NCI-H2029 treated with DMSO at 0.1 percent for 48 hours (cell line): ENCODE results near the gene NEO1.
A peak's percentile ranks its signal among the peaks of the same experiment; 100 is the strongest.

ENCODE experiments used
- DNase-seq: peaks from one replicate; lab custom pipeline; 2025; lab: John Stamatoyannopoulos, UW

Gene NEO1

DNA sequence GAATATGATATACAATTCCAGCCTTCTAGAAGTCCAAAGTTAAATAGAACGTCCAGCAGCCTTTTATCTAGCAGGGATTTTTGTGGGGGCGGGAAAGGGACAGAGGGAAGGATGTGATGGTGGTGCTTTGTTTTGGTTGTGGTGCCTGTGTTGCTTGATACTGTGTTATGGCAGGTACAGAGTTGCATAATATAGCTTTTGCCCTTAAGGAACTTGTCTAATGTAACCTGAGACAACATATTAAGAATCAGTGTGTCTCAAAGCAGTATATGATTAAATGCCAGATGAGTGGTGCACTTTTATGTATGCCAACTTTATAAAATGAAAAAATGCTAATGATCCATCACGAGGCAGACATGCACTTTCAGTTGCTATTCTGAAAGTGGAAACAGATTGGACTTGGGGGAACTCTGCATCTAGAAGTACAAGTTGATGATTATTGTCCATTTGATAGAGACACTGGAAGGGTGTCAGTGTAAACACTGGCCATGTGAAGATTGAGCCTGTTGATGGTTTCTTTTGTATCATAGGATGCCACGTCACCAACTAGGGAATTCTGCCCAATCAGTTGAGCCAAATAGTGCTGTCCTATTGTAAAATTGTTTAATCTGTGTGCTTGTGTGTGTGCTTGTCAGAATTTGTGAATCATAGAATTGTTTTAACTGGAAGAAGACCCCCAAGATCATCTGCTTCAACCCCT lies 23.0 kb downstream of the NEO1 start:
- DNase-seq: no peak

DNA sequence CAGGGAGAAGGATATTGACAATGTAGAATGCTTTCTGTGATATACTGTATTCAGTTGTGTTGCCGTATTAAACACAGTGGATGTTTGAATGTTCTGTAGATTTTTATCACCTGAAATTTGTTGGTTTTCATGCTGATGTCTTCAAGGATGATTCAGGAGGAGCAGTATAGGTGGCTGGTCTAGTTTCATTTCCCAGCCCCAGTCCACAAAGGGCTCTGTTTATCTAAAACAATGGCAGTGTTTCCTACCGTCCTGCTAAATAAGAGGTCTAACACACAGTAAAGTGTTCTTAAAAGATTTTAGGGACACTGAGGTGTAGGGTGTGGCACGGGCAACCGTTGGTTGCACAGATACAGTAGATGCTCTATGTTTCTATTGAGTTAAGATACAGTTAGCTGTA lies 26.0 kb downstream of the NEO1 start:
- no peak for DNase-seq

DNA sequence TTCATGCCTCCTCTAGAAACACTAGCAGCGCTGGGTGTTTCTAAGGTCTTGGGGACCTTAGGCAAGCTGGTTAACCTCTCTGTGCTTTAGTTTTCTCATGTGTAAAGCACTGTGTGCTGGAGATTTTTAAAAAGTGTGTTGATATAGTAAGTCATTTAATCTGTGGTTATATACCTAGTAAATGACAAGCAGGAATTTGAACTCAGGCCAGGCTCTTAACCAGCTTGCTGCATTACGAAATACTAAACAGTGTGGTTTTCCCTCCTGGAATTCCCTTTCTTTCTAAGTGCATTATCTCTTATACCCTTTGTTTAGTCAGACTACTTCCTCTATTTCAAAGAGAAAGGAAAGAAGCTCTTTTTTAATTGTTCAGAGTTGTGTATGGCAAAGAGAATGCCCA lies 26.5 kb downstream of the NEO1 start:
- peak; percentile 3 for DNase-seq

DNA sequence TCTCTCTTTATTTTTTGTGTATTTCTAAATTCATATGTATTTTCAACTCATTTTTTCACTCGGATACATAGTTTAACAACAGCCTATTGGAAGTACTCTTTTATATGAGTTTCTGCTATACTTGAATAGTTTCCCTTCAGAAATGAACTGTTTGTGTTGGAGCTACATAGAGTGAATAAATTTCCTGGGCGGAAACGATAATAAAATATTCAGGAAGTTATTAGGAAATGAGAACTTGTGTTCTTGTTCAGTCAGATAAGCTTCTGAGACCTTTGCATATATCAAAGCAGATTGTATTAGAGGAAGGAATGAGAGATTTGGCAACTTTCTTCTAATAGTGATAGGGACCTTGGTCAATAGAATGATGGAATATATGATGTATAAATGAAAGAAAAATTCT lies 27.3 kb downstream of the NEO1 start:
- no peak for DNase-seq

DNA sequence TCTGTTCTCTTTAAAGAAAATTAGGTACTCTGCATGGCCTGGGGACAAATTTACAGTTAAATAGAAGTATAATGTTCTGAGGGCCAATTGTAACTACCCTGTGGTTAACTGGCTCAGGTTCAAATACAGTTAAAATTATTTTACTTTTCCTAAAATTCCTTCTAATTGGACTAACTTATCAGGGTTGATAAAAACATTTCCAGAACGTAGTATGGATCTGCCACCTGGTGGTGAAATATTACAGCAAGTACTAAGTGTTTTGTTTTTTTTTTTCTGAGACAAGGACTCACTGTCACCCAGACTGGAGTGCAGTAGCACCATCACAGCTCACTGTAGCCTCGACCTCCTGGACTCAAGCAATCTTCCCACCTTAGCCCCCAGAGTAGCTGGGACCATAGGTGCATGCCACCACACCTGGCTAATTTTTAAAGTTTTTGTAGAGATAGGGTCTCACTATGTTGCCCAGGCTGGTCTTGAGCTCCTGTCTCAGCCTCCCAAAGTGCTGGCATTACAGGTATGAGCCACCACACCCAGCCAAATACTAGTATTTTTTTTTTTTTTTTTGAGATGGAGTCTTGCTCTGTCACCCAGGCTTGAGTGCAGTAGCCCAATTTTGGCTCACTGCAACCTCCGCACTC lies 29.2 kb downstream of the NEO1 start:
- no peak for DNase-seq

DNA sequence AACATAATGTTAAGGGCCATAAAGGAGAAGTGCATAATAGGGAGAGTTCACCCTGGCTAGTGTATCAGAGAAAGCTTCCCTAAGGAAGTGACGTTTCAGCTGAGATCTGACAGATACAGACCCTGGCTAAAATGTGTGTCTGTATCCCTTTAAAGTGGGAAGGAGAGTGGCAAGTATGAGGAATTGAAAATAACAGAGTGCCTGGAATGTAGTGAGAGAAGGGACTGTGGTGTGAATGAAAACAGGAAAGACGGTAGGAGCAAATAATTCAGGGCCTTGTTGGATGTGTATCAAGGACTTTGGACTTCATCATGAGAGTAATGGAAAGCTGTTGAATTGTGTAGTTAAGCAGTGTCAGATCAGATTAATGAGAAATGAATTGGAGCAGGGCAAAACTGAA lies 30.5 kb downstream of the NEO1 start:
- DNase-seq: no peak

DNA sequence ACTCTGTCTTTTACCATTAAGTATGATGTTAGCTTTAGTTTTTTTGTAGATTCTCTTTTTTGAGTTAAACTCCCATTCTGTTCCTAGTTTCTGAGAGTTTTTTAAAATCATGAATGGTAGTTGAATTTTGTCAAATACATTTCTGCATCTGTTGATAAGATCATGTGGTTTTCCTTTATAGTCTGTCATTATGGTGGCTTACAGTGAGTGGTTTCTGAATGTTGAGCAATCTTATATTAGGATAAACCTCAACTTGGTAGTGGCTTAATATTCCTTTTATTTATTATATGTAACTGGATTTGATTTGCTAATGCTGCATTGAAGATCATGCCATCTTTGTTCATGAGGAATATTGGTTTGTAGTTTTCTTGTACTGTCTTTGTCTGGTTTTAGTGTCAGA lies 34.8 kb downstream of the NEO1 start:
- no peak for DNase-seq

DNA sequence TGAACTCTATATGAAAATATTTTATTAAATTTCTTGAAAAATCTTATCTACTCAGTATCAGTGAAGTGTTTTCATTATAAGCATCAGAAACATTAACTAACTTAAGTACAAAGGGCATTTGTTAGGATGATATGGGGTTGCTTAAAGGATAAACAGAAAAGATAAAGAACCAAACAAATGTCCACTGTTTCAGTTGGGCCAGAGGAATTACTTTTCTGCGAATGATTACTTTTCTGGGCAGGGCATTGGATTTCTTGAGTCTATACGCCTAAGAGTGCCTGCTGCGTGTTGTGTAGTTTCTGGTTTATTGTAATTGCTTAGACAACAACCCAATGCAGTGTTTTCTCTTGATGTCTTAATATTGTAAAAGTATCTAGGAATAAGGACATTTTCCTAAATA lies 52.8 kb downstream of the NEO1 start:
- DNase-seq: no peak

DNA sequence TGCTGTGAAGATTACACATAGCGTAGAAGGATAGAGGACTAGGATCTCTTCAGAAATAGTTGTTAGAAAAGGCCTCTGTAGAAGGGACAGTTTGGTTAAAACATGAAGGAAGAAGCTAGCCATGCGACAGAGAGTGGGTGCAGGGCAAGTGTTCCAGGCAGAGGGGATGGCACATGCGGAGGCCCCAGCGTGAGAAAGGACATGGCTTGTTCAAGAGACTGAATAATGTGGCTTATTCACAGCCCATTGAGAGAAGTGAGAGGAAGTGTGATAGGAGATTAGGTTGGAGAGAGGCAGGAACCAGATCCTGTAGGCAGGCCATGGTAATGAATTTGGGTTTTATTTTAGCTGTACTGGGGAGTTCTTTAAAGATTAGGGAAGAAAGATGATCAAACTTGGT lies 56.4 kb downstream of the NEO1 start:
- no peak for DNase-seq

DNA sequence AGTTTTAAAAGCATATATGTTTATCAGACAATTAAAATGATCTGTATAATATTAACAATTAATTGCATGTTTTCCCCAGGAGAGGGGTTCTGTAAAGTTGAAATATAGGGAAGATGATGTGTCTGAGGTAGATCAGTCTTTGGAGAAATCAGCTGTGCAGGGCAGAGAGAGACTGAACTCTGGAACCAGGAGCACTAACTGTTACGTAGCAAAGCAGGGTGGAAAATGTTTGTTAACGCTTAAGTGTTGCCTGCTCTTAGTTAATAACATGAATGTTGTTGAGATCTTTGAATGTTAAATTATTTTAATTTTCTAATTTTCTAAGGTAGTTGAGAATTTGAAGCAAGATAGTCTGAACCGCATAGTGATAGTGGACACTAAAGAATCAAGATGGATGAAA lies 57.5 kb downstream of the NEO1 start:
- no peak for DNase-seq

DNA sequence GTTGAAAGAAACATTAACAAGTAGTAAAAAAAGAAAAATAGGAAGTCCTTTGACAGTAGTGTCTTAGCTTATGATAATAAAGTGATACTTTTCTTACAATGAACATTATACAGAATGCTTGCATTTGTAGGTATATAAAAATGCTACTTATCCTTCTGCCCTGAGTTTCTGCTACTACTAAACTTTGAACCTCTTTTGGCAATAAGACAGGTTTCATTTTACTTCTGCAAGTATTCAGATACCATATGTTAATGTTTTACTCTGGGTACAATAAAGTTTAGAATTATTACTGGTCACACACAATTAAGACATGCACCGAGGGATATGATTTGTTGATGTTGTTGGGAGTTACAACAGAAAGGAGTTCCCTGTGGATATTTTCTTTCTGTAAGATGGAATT lies 57.9 kb downstream of the NEO1 start:
- DNase-seq: no peak

DNA sequence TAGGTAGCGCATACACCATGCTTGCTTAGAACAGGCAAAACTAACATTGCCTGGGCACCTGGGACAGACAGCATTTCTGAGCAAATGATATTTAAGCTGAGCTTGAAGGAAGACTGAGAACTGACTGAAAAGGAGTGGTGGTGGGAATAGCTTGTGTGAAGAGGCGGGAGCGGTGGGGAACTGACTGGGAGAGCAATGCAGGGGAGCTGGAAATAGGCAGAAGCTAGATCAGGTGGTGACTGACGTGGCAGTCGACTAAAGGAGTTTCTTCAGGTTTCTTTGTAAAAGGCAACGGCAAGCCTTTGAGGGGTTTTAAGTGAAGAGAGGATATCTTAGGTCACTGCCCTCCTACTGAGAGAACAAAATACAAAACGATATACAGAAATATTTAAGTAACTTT lies 61.8 kb downstream of the NEO1 start:
- no peak for DNase-seq

DNA sequence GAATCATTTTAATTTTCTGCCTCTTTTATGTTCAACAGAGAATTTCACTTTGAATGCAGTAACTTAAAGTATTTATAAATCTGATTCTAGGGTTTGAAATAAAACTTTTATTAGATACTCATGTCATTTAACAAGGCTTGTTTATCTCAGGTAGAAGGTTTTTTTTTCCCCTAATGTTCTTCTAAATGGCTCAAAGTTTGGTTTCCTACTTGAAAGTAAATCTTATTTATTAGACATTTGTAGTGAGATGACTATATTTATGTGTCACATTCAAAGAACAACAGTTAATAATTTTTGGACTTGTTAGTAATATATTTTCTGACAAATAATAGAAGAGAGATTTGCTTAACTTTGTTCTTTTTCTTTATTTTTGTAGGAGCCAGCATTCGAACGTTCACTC lies 63.9 kb downstream of the NEO1 start:
- DNase-seq: no peak

DNA sequence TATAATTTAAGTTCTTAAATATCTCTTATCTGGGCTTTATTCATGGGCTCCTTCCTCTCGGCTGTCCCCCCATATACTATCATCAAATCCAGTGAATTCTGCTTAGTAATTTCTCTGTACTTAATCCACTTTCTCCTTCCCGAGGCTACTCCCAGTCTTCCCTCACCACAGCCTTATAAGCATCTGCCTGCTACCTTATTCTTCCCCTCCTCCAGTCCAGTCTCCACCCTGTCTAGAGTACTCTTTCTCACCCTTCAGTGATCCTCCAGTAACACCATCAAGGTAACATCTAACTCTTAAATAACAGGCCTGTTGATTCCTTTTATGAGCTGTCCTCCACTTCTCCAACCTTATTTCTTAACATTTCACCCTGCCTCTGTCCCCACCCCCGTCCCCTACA lies 65.8 kb downstream of the NEO1 start:
- no peak for DNase-seq

DNA sequence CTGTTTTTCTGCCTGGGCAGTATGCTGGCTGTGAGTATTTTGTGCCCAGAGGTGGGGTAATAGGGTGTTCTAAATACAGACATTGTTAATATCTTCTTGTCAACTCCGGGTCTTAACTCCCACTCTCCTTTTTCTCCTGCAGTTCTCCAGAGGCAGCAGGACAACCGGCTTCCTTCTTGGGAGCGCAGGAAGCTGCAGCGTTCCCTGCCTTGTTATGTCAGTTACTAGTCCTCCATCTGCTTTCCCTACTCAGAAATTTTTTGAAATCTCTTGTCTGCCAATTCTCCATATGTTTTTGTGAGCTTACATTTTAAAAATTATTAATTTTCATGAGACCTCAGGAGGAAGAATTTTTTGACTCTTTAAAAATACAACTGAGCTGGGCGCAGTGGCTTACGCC lies 67.2 kb downstream of the NEO1 start:
- no peak for DNase-seq

DNA sequence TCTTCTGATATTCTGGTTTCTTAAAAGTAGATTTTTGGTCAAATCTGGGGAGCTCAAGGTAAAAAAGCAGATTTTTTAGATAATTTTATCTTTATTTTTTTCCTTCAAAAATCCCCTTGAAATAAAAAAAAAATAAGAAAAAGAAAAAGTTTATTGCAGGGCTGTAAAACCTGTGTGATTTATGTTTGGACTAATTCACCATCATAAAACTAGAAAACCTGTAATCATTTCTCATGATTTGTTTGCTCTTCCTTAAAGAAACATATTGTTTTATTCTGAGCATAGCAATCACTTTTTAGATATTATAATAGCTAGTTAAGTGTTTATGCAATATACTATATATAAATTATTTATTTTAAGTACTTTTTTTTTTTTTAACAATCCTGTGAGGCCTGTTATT lies 68.0 kb downstream of the NEO1 start:
- no peak for DNase-seq

DNA sequence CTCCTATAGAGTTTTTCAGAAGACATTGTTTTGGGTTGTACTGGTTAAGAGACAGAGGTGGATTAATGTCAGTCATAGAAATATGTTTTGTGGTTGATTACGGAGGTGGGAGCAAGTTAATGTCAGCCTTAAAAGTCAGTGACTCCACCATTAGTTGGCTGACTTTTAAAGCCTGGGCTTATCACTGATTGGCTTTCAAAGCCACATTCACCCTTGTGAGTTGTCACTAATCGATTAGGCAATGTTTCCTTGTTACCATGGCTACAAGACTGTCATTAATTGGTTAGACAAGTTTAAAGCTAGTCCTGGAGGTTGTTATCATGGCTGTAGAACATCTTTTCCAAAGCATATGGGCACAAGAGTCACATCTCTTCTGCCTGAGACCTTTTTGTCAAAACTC lies 73.0 kb downstream of the NEO1 start:
- DNase-seq: no peak

DNA sequence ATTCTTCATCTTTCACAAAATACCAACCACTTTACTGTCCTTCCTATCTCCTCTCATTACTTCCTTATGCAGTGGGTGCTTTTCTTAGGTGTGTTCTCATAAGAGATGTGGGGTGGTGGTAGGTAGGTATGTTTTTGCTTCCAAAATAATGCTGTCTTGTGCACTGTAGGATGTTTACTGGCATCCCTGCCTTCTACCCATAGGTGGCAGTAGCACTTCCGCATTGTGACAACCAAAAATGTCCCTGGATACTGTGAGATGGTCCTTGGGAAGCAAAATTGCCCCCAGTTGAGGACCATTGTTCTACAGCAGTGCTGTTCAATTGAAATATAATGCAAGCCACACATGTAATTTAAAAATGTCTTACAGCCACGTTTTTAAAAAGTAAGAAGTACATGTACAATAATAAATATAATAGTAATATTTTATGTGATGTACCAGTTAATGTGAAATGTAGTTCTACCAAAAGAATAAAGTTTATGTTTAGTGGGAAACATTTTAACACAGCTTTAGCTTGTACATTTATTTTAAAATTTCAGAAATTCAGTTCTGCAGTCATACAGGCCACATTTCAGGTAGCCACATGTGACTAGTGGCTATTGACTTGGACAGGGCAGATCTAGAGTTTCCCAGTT lies 75.2 kb downstream of the NEO1 start:
- DNase-seq: no peak

DNA sequence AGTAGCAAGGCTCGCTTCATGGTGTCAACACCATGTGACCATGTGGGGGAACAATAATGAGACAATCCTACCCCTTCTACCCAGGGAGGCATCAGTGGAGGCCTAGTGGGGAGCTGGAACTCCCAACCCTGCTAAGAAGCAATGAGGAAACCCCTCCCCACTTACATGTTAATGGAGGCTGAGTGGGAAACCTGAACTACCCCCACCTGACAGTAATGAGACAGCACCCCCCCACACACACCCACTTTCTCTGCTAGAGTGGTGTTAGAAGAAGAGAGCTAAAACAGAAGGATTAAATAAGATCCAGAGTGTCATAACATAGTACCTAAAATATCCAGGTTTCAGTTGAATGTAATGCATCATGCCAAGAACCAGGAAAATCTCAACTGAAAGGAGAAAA lies 78.6 kb downstream of the NEO1 start:
- DNase-seq: no peak

DNA sequence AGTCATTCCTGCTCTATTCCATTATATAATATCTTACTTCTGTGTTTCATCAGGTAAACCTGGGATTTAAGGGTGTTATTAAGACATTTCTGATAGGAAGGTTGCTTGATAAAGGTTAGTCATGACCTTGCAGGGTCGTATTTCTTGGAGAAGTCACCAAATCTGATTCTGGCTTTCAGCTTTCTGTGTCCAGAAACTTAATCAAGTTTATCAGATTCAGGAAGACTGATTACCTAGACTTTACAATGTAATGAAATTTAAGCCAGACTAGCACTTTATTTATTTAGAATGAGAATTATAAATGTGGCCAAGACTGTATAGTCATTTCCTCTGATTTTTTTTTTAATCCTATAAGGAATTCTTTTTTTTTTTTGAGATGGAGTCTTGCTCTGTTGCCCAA lies 81.9 kb downstream of the NEO1 start:
- no peak for DNase-seq

DNA sequence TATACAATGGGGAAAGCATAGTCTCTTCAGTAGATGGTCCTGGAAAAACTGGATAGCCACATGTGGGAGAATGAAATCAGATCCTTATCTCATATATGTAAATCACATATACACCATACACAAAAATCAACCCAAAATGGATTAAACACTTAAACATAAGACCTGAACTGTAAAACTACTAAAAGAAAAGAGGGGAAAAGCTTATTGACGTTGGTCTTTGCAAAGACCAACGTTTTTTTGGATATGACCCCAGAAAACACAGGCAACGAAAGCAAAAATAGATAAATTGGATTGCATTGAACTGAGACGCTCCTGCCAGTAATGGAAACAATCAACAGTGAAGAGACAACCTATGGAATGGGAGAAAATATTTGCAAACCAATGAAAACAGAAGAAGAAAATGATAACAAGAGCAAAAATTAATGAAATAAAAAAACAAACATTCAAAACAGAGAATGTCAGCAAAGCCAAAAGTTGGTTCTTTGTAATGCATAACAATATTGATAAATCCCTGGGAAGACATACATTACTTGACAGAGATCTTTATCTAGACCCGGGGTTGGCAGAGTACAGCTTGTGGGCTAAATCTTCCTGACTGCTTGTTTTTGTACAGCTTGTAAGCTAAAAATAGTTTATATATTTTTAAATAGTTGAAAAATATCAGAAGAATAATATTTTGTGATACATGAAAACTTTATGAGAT lies 86.9 kb downstream of the NEO1 start:
- no peak for DNase-seq

DNA sequence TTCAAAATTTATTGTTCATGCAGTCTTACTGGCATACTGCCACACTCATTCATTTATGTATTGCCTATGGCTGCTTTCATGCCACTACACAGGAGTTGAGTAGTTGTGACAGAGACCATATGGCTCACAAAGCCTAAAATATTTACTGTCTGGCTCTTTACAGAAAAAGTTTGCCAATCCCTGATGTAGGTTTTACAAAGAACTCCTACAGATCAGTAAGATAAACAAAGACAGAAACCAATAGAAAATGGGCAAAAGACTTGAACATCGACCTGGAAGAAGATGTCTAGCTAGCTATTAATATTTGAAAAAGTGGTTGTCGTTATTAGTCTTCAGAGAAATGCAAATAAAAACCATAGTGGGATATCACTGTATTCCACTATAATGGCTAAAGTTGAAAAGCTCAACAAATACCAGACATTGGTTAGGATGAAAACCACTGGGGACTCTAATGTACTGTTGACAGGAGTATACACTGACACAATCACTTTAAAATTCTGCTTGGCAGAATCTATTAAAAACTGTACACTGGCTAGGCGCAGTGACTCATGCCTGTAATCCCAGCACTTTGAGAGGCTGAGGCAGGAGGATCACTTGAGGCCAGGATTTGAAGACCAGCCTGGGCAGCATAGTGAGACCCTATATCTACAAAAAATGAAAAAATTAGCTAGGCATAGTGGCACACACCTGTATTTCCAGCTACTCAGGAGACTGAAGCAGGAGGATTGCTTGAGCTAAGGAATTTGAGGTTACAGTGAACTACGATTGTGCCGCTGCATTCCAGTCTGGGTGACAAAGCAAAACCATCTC lies 87.7 kb downstream of the NEO1 start:
- no peak for DNase-seq
